ENCODE data around the gene TCEA3.

- TF ChIP-seq, protein P1, sequence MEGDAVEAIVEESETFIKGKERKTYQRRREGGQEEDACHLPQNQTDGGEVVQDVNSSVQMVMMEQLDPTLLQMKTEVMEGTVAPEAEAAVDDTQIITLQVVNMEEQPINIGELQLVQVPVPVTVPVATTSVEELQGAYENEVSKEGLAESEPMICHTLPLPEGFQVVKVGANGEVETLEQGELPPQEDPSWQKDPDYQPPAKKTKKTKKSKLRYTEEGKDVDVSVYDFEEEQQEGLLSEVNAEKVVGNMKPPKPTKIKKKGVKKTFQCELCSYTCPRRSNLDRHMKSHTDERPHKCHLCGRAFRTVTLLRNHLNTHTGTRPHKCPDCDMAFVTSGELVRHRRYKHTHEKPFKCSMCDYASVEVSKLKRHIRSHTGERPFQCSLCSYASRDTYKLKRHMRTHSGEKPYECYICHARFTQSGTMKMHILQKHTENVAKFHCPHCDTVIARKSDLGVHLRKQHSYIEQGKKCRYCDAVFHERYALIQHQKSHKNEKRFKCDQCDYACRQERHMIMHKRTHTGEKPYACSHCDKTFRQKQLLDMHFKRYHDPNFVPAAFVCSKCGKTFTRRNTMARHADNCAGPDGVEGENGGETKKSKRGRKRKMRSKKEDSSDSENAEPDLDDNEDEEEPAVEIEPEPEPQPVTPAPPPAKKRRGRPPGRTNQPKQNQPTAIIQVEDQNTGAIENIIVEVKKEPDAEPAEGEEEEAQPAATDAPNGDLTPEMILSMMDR (IDR thresholded peaks at IDR 0.05; ENCODE audit: insufficient read depth, low read depth, low read length): no peak
- no peak for TF ChIP-seq EZH2 (IDR thresholded peaks at IDR 0.05; ENCODE audit: insufficient read depth, low read length)
Observed at GRCh38 chr1:23367791-23368561, 56.6 kb downstream of the TCEA3 start.

Data from astrocyte (in vitro differentiated cells and primary cell).